SU-DHL-6 (cell line): ENCODE results near the gene HTT.

ENCODE experiments used
- CTCF ChIP-seq: fragments of 200-600 bp; sonication (generic); IDR thresholded peaks from one replicate; pipeline ENCODE4 v1.5.1; 2017; ENCODE audit warnings: antibody characterized with exemption, mild to moderate bottlenecking, low read length, moderate library complexity; ENCODE audit not compliant: insufficient read depth, poor library complexity, severe bottlenecking
- EZH2phosphoT487 ChIP-seq: fragments of 200-600 bp; sonication (generic), shearing (Covaris generic); conservative IDR thresholded peaks from 2 replicates; pipeline ENCODE4 v1.6.1; 2018; ENCODE audit warnings: mild to moderate bottlenecking, antibody characterized with exemption, low read length, moderate library complexity, mixed read lengths

DNA sequence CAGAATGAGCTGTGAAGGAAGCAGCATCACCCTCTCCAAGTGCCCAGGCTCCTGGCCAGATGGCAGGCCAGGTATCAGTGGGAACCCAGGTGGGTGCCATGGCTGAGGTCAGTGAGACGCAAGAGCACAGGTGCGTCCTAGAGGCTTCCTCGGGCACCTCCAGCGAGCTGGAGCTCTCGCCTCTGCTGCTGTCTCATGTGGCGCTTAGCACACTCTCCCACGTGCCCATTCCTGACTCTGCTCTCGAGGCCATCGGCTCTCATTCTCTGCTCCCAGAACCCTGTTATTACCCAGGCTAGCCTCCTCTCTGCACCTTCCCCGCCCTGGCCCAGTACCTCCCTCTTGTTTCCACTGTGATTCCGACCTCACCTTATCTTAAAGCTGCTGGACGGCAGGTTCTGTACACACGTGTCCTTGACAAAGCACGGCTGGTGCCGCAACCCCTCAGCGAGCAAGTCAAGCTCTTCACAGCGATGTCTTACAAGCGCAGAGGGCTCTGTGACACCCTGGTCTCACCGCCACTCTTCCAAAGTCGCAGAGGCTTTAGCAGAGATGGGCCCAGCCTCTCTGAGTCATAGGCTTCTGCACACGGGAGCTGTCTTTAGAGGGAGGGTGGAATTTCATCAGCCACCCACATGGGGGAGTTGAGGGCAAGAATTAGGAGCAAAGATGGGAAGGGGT, 159.1 kb downstream of the HTT start:
- TF ChIP-seq CTCF: no peak
- TF ChIP-seq EZH2phosphoT487: no peak
